SK-N-MC (cell line): Measurements from ENCODE around the gene SYN1.

ENCODE experiments used
- EZH2 ChIP-seq: fragments of 200-600 bp; sonication (generic); IDR thresholded peaks from one replicate; pipeline ENCODE4 v1.6.1; 2017; ENCODE audit warnings: antibody characterized with exemption
- FOXP2 ChIP-seq: optimal IDR thresholded peaks from 2 replicates; pipeline ENCODE3; 2011; ENCODE audit warnings: mild to moderate bottlenecking, moderate library complexity; ENCODE audit not compliant: insufficient read depth; ENCODE audit errors: extremely low read length, control extremely low read depth
- POLR2AphosphoS5 ChIP-seq: IDR thresholded peaks from 2 replicates; pipeline ENCODE4 v1.6.1; 2012; ENCODE audit warnings: mild to moderate bottlenecking, low read depth, low read length, borderline replicate concordance

- no peak for TF ChIP-seq EZH2
- TF ChIP-seq POLR2AphosphoS5 = no peak
- no peak for TF ChIP-seq FOXP2
Measured at GRCh38 chrX:47610511-47610910, 9.1 kb downstream of the SYN1 start.
